ENCODE data around the gene EGFL8. TPM values are rescaled to one million over a fixed set of nuclear protein-coding genes. Genes with fewer than 3 reads are reported as not detected.

Gene EGFL8
- total and polyA plus RNA-seq, 9 of the 15 experiments (the other 6 are each of a cell fraction or from before 2014, with no cell fraction given), result 2.2 to 47.4 (median 14.2) TPM

- TF ChIP-seq ARID4B (CRISPR knock-in tag; IDR thresholded peaks at IDR 0.05) (peak; percentile 81), NFXL1 (CRISPR knock-in tag; IDR thresholded peaks at IDR 0.05) (no peak), KDM5B (IDR thresholded peaks at IDR 0.05; ENCODE audit: insufficient replicate concordance, low read depth, low read length) (peak; percentile 48), HDAC2 (IDR thresholded peaks at IDR 0.05) (peak; percentile 90), SMC3 (conservative IDR thresholded peaks at IDR 0.05; ENCODE audit: insufficient read depth, low read depth, low read length) (peak; percentile 72; the same call in 1 of the 2 replicates), ZNF282 (CRISPR knock-in tag; IDR thresholded peaks at IDR 0.05) (peak; percentile 85; the same call in 1 of the 2 replicates), HDAC6 (IDR thresholded peaks at IDR 0.05; ENCODE audit: low read depth, low read length) (no peak), GTF2F1 (IDR thresholded peaks at IDR 0.05; ENCODE audit: low read depth, low read length) (no peak; the same call in 1 of the 2 replicates), ZHX1 (conservative IDR thresholded peaks at IDR 0.05; ENCODE audit: low read length) (no peak), NCOR1 (IDR thresholded peaks at IDR 0.05) (peak; percentile 36; the same call in 1 of the 2 replicates)
Observed at GRCh38 chr6:32154514-32155161, 9.8 kb upstream of the EGFL8 start (continued).

Data from K562 (cell line).